Stimulated activated memory B cell treated with anti-CD40 and anti-IgM and Interleukin-4, amounts not matched to agents 10 μg/mL and 1 μg/mL and 100 μg/mL, for 72 hours (primary cell): ENCODE measurements around the gene INSYN2B.
A peak's percentile ranks its signal among the peaks of the same experiment; 100 is the strongest.

Experiments
- ATAC-seq: fragments of 150-1000 bp; cut with Tn5 transposase; 2 replicates; pipeline ENCODE4 v1.10.0; 2021
- H3K27ac Mint-ChIP-seq: one replicate; pipeline ENCODE4 v1.8.0; 2022; ENCODE audit warnings: mild to moderate bottlenecking, mixed read lengths
- H3K27me3 Mint-ChIP-seq: one replicate; pipeline ENCODE4 v1.8.0; 2022; ENCODE audit warnings: mixed read lengths
- H3K36me3 Mint-ChIP-seq: one replicate; pipeline ENCODE4 v1.8.0; 2022; ENCODE audit warnings: mixed read lengths
- H3K4me1 Mint-ChIP-seq: one replicate; pipeline ENCODE4 v1.8.0; 2022; ENCODE audit warnings: mixed read lengths
- H3K4me3 Mint-ChIP-seq: one replicate; pipeline ENCODE4 v1.8.0; 2022; ENCODE audit warnings: mild to moderate bottlenecking, moderate library complexity, mixed read lengths
- H3K9me3 Mint-ChIP-seq: one replicate; pipeline ENCODE4 v1.8.0; 2022; ENCODE audit warnings: mixed read lengths

Gene INSYN2B

GRCh38 chr5:169980418-169981053, at the start of gene INSYN2B:
Gene INSYN2B (minus strand): TSS chr5:169980495. CDS start chr5:169883898, 96,597 bp downstream.
- Mint-ChIP-seq H3K27ac (no peak within 1 kb of the TSS), H3K27me3 (no peaks in the 10 kb centered on the region), H3K4me1 (no peaks in the 10 kb centered on the region), H3K9me3 (no peaks in the 10 kb centered on the region), H3K36me3 (peaks cover 38% of the 10 kb centered on the region), H3K4me3 (no peak within 1 kb of the TSS)
- ATAC-seq = no peak

DNA sequence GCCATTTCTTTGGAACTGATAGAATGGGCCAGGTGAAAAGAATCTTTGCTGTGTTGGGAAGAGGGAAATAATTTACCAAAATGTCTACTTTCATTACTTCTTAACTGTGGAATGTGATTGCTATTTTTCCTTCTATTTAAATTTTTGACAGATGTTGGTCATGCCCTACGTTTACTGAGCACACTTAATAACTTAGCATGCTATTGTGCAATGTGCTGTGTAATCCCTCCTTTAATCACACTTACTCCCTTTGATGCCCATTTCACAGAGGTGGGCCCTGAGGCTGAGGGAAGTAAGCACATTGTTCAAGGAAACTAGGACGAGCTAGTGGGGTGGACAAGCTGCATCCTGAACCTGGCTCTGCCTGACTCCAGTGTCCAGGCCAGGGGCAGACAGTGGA, 47.8 kb upstream of the INSYN2B start:
- Mint-ChIP-seq H3K9me3 (no peaks in the 10 kb centered on the region), H3K4me1 (no peaks in the 10 kb centered on the region), H3K4me3 (no peak overlapping the region), H3K27me3 (no peaks in the 10 kb centered on the region), H3K36me3 (peaks cover 79% of the 10 kb centered on the region), H3K27ac (no peak overlapping the region)
- no peak for ATAC-seq

DNA sequence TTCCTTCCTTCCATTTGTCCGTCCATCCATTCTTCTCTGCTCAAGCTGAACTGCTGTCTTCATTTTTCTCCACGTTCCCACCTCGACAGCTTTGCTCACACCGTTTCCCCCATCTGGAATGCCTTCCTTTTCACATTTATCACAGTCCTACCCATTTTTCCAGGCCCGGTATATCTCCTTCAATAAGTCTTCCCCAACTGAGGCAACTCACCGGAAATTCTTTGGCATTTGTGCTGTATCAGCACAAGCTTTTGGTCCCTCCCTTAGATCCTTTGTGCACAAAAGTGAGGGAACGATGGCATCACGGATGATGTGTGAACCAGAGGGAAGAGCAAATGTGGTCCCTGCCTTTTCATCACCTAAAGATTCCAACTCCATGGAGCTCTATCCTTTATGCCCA, 45.6 kb upstream of the INSYN2B start:
- H3K27ac Mint-ChIP-seq = no peak overlapping the region

DNA sequence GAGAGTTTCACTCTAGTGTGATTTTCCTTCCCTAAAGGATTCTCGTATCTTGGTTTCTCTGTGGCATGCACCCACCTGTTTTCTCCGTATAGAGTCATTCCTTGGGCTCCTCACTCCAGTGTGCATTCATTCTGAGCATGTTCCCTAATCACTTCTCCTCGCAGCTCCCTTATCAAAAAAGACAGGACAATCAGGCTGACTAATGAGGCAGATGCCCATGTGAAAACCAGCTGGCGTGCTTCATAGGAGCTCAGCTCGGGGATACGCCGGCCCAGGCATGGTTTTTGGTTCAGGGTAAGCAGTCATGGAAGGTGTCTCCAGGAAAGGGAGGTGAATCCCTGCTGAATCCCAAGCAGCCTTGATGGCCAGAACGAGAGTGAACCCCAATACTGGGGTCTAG, 41.2 kb upstream of the INSYN2B start:
- H3K36me3 Mint-ChIP-seq = peaks cover 80% of the 10 kb centered on the region
- H3K4me3 Mint-ChIP-seq = no peak overlapping the region
- H3K4me1 Mint-ChIP-seq = no peaks in the 10 kb centered on the region
- H3K27ac Mint-ChIP-seq = no peak overlapping the region
- ATAC-seq = no peak
- H3K9me3 Mint-ChIP-seq = no peaks in the 10 kb centered on the region
- H3K27me3 Mint-ChIP-seq = no peaks in the 10 kb centered on the region

More for the DNA sequence above, 45.6 kb upstream of the INSYN2B start:
- H3K9me3 Mint-ChIP-seq = no peaks in the 10 kb centered on the region
- no peaks in the 10 kb centered on the region for H3K27me3 Mint-ChIP-seq
- H3K4me3 Mint-ChIP-seq = no peak overlapping the region
- no peak for ATAC-seq
- no peaks in the 10 kb centered on the region for H3K4me1 Mint-ChIP-seq
- peaks cover 83% of the 10 kb centered on the region for H3K36me3 Mint-ChIP-seq

DNA sequence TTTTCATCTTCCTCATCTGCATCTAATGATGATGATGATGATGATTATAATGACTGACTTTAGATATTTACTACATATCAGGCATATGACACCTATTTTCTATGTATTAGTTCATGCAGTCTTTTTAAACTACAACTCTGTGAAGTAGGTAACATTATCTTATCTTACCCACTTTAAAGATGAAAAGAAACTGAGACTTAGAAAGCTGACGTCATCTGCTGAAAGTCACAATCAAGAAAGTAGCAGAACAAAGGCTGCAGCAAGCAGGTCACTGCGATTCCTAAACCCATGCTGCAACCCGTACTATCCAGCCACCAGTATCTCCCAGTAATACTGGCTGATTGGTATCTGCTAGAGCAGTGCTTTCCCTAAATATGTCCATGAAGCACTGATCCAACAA, 40.1 kb upstream of the INSYN2B start:
- Mint-ChIP-seq H3K36me3 (peaks cover 80% of the 10 kb centered on the region), H3K4me1 (no peaks in the 10 kb centered on the region), H3K27ac (no peak overlapping the region), H3K4me3 (no peak overlapping the region), H3K27me3 (no peaks in the 10 kb centered on the region), H3K9me3 (no peaks in the 10 kb centered on the region)
- ATAC-seq = no peak

DNA sequence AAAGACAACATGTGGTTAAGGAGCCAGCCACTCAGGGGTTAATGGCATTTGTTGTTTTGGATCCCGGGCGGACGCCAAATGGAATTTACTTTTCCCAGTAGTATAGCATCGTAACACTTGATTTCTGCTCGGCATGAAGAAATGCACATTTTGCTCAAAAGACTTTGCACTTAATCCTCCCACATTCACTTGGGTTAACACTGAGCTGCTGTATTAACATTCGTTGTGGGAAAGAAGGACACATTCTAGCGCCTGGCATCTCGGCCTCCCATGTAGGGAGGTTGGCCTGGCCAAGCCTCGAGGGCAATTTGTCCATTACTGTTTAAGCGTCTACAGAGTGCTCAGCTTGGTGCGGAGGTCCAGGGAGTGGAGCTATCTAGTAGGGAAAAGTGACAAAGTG, 32.3 kb upstream of the INSYN2B start:
- no peak overlapping the region for H3K4me3 Mint-ChIP-seq
- H3K27ac Mint-ChIP-seq = no peak overlapping the region
- no peaks in the 10 kb centered on the region for H3K27me3 Mint-ChIP-seq
- H3K4me1 Mint-ChIP-seq = no peaks in the 10 kb centered on the region
- no peaks in the 10 kb centered on the region for H3K9me3 Mint-ChIP-seq
- peaks cover 66% of the 10 kb centered on the region for H3K36me3 Mint-ChIP-seq
- ATAC-seq = no peak

DNA sequence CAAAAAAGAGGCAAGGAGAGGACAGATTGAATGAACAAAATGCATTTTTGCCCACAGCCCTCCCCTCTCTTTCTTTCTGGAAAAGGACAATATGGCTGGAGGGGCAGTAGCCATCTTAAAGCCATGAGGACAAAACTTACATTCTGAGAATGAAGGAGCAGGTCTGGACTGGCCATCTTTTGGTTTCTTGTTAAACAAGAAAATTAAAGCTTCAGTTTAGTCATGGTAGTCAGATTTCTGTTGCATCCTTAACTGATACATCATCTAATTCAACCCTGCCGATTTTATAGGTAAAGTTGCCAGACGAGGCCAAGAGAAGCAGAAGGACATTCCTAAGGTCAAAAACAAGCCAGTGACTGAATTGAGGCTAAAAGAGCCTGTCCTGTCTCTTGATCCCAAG, 31.5 kb upstream of the INSYN2B start:
- H3K4me3 Mint-ChIP-seq = no peak overlapping the region
- no peak for ATAC-seq
- no peak overlapping the region for H3K27ac Mint-ChIP-seq
- H3K27me3 Mint-ChIP-seq = no peaks in the 10 kb centered on the region
- no peaks in the 10 kb centered on the region for H3K9me3 Mint-ChIP-seq
- H3K36me3 Mint-ChIP-seq = peaks cover 64% of the 10 kb centered on the region
- H3K4me1 Mint-ChIP-seq = no peaks in the 10 kb centered on the region

DNA sequence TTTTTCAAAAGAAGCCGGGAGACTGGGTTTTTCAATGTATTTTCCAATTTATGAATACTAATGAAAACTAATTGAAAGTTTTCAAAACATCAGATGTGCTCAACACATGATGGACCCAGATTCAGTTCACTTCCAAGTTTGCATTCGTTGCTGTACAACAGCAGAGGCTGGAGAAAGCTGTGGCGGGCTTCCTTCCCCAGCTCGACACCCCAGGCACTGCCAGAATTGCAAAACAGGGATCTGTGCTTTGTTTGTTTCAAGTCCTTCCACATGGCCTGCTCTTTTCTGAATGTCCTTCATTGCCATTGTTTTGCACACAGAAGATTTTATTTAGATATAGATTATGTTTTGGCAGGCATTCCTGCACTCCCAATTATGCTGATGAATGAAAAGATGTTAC, 30.3 kb upstream of the INSYN2B start:
- no peaks in the 10 kb centered on the region for H3K9me3 Mint-ChIP-seq
- no peak overlapping the region for H3K4me3 Mint-ChIP-seq
- no peak overlapping the region for H3K27ac Mint-ChIP-seq
- H3K27me3 Mint-ChIP-seq = no peaks in the 10 kb centered on the region
- H3K36me3 Mint-ChIP-seq = peaks cover 60% of the 10 kb centered on the region
- no peaks in the 10 kb centered on the region for H3K4me1 Mint-ChIP-seq
- ATAC-seq = no peak

DNA sequence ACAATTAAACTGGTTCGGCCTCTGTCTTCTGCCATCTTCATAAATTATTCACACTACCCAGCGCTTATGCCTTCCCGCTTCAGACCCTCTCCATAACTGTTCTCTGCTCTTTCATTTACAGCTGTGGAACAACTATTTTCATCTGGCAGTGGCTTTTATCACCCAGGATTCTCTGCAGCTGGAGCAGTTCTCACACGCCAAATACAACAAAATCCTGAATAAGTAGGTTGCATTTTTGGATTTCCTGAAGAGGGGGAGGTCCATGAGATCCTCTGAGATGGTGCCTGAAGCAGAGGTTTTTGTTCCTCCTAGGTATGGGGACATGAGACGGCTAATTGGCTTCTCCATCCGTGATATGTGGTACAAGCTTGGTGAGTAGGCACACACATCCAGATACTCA, 28.1 kb upstream of the INSYN2B start:
- Mint-ChIP-seq H3K36me3 (peaks cover 61% of the 10 kb centered on the region), H3K4me1 (no peaks in the 10 kb centered on the region), H3K4me3 (no peak overlapping the region), H3K27me3 (no peaks in the 10 kb centered on the region), H3K27ac (no peak overlapping the region), H3K9me3 (no peaks in the 10 kb centered on the region)
- ATAC-seq = no peak

DNA sequence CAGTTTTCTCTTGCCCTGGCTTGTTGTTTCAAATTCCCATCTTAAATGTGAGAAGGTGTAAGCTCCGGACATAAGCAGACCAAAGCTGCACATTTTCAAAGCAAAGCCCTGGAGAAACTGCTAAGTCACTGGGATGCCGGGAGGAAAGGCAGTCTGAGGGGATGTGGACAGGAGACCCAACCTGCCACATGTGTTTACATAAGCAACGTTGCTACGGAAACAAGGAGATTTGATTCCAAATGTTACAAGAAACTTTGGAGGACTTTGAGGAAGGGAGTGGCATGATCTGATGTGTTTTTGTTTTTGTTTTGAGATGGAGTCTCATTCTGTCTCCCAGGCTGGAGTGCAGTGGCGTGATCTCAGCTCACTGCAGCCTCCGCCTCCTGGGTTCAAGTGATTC, 25.7 kb upstream of the INSYN2B start:
- Mint-ChIP-seq H3K36me3 (peaks cover 65% of the 10 kb centered on the region), H3K9me3 (peaks cover 3% of the 10 kb centered on the region), H3K4me3 (no peak overlapping the region), H3K4me1 (no peaks in the 10 kb centered on the region), H3K27ac (no peak overlapping the region), H3K27me3 (no peaks in the 10 kb centered on the region)
- ATAC-seq = no peak

- no peak overlapping the region for H3K27ac Mint-ChIP-seq
Measured at GRCh38 chr5:170000155-170000554, 19.9 kb upstream of the INSYN2B start.

GRCh38 chr5:169999621-170000020, 19.3 kb upstream of the INSYN2B start:
- Mint-ChIP-seq H3K4me3 (no peak overlapping the region), H3K9me3 (peaks cover 3% of the 10 kb centered on the region), H3K27me3 (no peaks in the 10 kb centered on the region), H3K36me3 (peaks cover 90% of the 10 kb centered on the region), H3K4me1 (no peaks in the 10 kb centered on the region), H3K27ac (no peak overlapping the region)
- no peak for ATAC-seq

More at GRCh38 chr5:170000155-170000554, 19.9 kb upstream of the INSYN2B start:
- H3K27me3 Mint-ChIP-seq = no peaks in the 10 kb centered on the region
- peaks cover 85% of the 10 kb centered on the region for H3K36me3 Mint-ChIP-seq
- peaks cover 3% of the 10 kb centered on the region for H3K9me3 Mint-ChIP-seq
- H3K4me1 Mint-ChIP-seq = no peaks in the 10 kb centered on the region
- ATAC-seq = no peak
- no peak overlapping the region for H3K4me3 Mint-ChIP-seq

DNA sequence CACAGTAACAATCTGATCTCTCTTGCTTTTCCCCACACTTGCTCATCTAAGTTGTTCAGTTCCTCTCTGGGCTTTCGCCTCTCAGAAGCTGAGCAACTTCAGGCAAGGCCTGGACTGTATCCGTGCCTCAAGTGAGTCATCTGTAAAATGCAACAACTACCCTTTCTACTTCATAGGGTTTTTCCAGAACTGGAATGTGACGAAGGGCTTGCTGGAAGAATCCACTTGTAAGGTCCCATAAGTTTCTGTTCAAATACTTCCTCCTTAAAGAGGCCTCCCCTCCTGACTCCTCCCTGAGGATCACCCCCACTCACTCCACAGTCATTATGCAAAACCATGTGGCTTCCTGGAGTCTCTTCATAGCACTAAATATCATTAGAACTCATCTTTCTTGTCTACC, 17.5 kb upstream of the INSYN2B start:
- no peak overlapping the region for H3K4me3 Mint-ChIP-seq
- peak; percentile 59 for ATAC-seq
- H3K9me3 Mint-ChIP-seq = peaks cover under 1% of the 10 kb centered on the region
- no peaks in the 10 kb centered on the region for H3K27me3 Mint-ChIP-seq
- no peaks in the 10 kb centered on the region for H3K4me1 Mint-ChIP-seq
- H3K36me3 Mint-ChIP-seq = peaks cover 90% of the 10 kb centered on the region
- peak overlapping the region; percentile 4 for H3K27ac Mint-ChIP-seq

DNA sequence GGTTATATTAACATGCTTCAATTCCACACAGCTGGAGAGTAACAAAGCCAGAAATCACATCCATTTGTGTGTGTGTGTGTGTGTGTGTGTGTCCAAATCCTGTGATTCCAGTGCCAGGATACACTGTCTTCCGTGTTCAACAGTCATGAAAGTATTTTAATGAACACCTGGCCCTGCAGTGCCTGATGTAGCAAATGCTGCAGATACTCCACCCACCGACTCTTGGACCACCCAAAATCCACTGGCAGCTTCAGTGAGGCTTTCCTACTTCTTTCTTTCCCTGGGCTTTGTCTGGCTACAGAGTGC, 13.1 kb upstream of the INSYN2B start:
- H3K4me1 Mint-ChIP-seq = no peaks in the 10 kb centered on the region
- ATAC-seq = no peak
- H3K27ac Mint-ChIP-seq = no peak overlapping the region
- no peaks in the 10 kb centered on the region for H3K9me3 Mint-ChIP-seq
- no peak overlapping the region for H3K4me3 Mint-ChIP-seq
- no peaks in the 10 kb centered on the region for H3K27me3 Mint-ChIP-seq
- H3K36me3 Mint-ChIP-seq = peaks cover 73% of the 10 kb centered on the region

- peaks cover 69% of the 10 kb centered on the region for H3K36me3 Mint-ChIP-seq
Measured at GRCh38 chr5:169992789-169993484, 12.6 kb upstream of the INSYN2B start.

GRCh38 chr5:169991115-169991869, 11.0 kb upstream of the INSYN2B start:
- no peak for ATAC-seq
- H3K36me3 Mint-ChIP-seq = peaks cover 74% of the 10 kb centered on the region
- H3K4me3 Mint-ChIP-seq = no peak overlapping the region
- H3K27me3 Mint-ChIP-seq = no peaks in the 10 kb centered on the region
- H3K4me1 Mint-ChIP-seq = no peaks in the 10 kb centered on the region
- no peaks in the 10 kb centered on the region for H3K9me3 Mint-ChIP-seq
- H3K27ac Mint-ChIP-seq = no peak overlapping the region

More at GRCh38 chr5:169992789-169993484, 12.6 kb upstream of the INSYN2B start:
- no peak overlapping the region for H3K4me3 Mint-ChIP-seq
- H3K27ac Mint-ChIP-seq = no peak overlapping the region
- no peaks in the 10 kb centered on the region for H3K9me3 Mint-ChIP-seq
- no peaks in the 10 kb centered on the region for H3K27me3 Mint-ChIP-seq
- ATAC-seq = no peak
- no peaks in the 10 kb centered on the region for H3K4me1 Mint-ChIP-seq
